Hepatic stellate cell (primary cell): ENCODE results near the gene ADGRD1.

Source experiments
- DNase-seq: peaks from one replicate; pipeline ENCODE4 v3.0.0; 2011; ENCODE audit warnings: low spot score

ADGRD1 gene

DNA sequence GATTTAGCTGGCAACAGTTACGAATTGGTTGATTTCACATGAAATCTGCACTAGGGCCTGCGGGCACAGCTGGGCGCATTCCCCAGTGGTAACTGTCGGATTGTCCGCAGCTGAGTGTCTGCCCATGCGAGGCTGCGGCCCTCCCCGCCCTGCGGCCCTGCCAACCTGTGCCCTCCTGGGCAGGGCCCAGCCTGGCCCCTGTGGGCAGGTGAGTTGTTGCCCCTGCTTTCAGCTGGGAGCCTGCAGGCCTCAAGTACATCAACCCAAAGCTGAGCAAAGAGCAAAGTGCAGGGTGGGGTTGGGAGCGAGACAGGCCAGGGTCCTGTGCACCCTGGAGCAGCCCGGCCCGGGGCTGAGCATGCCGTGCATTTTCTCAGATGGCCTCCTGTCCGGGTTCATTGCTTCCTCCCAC, 89.1 kb downstream of the ADGRD1 start:
- DNase-seq, result no peak

GRCh38 chr12:131043401-131043871, 89.7 kb downstream of the ADGRD1 start:
- DNase-seq, result no peak

- DNase-seq, result no peak
Observed at GRCh38 chr12:131044136-131044535, 90.4 kb downstream of the ADGRD1 start.

DNA sequence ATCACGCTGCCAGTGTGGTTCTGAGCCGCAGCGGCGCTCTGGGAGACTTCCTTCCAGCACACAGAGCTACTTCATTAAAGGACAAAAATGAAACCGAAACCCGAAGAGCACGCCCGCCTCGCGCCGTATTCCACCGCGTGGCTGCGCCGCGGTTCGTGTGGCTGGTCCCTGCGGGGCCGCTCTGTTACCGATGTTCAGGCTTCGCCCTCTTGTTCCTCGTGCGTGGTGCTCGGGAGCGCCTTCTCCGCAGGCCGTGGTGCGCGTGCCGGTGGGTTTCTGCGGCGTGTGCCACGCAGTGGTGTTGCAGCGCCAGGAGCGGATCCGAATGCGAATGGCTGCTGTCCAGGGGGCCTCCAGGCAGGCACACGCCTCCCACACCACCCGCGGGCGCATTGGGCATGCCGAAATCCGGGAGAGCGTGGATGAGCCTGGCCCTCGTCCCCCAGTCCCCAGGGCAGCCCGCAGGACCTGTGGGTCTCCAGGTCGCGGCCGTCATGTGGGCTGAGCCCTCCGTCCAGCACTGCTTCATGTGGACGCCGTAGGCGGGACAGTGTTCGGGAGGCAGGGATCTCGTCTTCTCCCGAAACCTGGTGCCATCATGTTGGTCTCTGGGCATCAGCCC, 91.2 kb downstream of the ADGRD1 start:
- DNase-seq, result no peak

GRCh38 chr12:131045705-131046460, 92.2 kb downstream of the ADGRD1 start:
- no peak for DNase-seq

DNA sequence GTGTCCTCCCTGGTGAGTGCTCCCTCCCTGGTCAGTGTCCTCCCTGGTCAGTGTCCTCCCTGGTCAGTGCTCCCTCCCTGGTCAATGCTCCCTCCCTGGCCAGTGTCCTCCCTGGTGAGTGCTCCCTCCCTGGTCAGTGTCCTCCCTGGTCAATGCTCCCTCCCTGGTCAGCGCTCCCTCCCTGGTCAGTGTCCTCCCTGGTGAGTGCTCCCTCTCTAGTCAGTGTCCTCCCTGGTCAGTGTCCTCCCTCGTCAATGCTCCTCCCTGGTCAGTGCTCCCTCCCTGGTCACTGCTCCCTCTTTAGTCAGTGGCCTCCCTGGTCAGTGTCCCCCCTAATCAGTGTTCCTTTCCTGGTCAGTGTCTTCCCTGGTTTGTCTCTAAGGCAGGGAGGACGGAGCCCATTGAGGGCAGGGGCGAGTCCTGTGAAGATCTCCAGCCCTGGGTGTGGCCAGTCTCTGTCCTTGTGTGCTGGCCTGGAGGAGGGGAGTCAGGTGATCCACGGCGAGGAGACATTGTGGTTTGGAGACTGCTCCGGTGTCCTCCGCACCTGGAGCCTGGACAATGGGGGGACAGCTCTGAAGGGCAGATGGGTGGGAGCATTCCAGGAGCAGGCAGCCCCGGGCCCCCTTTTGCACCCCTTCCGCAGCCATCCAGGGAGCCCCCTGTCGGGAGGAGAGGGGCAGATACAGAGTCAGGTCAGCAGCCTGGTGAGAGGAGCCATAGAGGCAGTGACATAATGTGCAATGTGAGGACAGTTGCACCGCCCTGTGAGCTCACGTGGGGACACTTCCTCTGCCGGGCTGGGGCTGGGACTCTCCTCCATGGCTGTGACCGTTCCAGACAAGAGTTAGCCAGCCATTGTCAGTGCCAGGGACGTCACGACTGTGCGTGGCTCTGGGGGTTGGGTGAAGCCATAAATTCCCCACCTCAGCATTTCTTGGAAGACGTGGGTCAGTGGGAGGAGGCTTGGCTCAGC, 93.4 kb downstream of the ADGRD1 start:
- DNase-seq, result no peak

GRCh38 chr12:131047789-131048610, 94.3 kb downstream of the ADGRD1 start:
- no peak for DNase-seq

DNA sequence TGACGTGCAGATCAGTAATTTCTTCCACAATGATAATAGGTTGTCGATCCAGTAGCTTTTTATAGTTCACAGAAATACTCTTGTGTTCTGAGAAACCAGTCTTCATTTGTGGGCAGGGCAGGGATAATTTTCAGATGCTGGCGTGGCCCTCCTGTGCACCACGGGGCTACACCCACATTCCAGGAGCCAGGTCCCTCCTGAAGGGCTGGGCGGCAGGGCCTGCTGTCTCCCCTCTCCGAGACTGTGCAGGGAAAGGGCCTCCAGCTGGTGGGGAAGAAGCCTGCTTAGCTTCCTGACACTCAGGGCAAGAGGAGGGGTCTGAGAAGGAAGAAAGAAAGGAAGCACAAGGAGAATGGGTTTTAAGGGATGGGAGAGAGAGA, 94.9 kb downstream of the ADGRD1 start:
- no peak for DNase-seq

GRCh38 chr12:131049002-131049401, 95.3 kb downstream of the ADGRD1 start:
- no peak for DNase-seq

- DNase-seq, result no peak
Observed at GRCh38 chr12:131049549-131050339, 96.0 kb downstream of the ADGRD1 start.

- no peak for DNase-seq
Observed at GRCh38 chr12:131050463-131051154, 96.9 kb downstream of the ADGRD1 start.

DNA sequence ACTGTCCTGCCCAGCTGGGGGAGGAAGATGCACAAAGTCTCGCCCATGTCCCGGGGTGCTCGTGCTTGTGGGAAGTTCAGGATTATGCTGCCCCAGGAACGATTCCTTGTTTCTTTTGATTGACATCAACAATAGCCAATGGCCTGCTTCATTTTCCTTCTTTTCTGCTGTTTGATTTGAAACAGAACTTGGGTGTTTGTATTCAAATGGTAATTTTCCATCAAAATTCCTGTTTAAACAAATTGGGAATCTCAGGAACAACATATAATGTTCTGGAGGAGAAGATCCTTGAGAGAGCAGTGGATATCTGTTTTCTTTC, 97.4 kb downstream of the ADGRD1 start:
- DNase-seq, result no peak

- DNase-seq, result no peak
Observed at GRCh38 chr12:131052063-131052781, 98.5 kb downstream of the ADGRD1 start.

DNA sequence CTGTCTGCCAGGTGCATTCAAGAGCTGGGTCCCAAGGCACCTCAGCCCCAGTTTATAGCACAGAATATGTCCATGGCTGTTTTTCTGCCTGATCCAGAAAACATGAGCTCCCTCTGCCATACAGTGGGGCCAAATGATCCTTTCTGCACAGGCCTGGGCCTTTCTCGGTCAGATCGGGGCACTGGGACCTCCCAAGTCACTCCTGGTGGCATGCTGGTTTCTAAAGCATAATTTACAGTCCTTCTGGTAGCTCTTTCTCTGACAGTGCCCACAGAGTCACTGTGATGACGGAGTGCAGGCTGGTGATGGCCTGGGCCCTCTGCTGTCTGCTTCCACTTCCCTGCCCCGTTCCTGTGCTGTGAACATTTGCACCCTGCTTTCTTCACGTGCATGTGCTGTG, 99.2 kb downstream of the ADGRD1 start:
- DNase-seq, result no peak

- no peak for DNase-seq
Observed at GRCh38 chr12:131053567-131053966, 99.9 kb downstream of the ADGRD1 start.

DNA sequence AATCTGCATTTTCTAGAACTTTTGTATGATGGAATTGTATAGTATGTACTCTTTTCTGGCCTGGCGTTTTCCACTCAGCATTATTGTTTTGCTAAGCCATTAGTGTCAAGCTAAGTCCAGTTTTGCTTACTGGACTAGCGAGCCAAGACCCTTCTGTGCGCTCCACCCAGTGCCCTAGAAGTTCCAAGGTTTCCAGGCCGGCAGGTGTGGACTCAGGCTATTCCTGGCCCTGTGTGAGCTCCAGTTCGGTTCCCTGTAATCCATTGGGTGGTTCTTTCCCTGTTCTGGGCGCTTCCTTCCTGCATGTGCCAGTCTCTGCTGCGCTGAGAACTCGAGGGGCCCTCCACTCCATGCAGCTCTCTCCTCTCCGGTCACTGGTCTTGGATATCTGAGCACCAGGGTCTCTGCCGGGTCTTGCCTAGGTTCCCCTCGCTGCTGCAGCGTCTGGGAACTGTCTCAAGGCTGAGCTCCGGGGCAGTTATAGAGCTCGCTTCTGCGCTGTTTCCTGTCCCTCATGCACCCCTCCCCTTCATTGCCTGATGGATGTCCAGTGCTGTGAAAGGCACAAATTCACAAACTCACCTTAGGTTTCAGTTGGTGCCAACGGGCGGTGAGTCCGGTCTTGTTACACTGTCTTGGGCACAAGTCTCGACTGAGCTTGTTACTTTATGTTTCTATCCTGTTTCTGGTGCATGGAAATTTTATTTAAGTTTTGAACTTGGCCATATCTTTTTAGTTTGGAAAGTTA, 100.8 kb downstream of the ADGRD1 start:
- DNase-seq, result no peak

DNA sequence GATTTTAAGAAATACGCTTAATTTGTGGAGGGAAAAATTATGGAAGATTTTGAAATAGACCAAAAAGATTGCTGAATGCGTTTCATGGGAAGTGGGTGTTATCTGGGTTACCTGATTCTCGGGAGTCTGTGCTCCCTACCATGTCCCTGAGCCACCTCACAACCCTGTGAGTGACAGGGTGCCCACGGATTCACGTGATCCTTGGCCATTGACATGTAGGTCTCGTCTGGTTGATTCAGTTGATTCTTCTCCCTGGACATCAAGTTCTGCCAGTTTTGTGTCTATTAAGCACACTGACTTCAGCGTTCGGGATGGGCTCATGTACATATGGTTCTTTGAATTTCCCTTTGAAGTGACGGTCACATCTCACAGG, 101.4 kb downstream of the ADGRD1 start:
- DNase-seq, result no peak

DNA sequence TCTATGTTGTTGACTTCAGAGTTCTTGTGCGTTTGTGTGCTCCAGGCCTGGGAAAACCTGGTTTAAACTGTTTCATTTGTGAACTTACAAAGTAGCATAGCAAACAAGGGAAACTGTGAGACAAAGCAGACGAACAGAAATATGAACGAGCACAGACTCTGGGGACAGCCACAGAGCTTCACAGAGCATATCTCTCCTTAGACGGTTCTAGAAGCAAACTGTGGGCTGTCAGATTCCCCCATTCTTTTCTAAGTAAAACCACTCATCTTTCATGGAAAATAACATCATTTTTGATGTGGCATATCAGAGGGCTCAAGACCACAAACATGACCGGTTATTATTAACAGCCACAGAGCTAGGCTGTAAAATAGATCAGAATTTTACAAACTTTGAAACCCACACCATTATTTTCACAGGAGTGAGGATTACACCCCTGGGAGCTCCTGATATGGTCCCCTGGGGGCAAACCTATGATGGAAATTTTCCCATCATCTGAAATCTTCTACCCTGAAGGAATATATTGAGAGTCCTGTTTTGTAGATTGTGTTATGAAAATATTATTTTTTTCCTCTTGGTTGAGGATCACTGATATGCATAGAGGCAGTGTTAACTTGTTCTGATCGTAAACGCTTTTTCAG, 102.0 kb downstream of the ADGRD1 start:
- DNase-seq, result no peak

DNA sequence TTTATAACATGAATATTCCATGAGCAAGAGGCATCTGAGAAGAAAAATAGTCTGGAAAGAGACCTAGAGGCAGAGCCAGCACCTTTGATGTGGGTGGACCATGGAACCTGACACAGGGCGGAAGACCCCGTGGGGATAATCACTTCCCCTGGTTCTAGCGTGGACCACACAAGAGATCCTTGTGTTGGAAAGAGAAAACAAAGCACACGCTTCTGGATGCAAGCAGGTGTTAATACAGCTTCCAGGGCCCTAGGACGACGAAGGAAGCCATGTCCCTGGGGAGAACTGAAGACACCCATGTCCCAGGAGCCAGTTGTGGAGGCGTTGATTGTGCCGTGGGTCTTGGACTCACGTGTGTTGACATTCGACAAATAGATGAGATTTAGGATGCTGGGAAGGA, 102.9 kb downstream of the ADGRD1 start:
- DNase-seq, result no peak
